RWPE1 (cell line): ENCODE data around the gene PDE4D.

Experiments used
- CTCF ChIA-PET: fragments of 350-600 bp; sonication (Branson Sonifier 250); formaldehyde crosslinking; extraction: SDS; loops from one replicate; lab custom pipeline; 2021; lab: Yijun Ruan, JAX
- POLR2A ChIA-PET: fragments of 400-600 bp; formaldehyde crosslinking; extraction: SDS; loops from one replicate; lab custom pipeline; 2020; ENCODE audit warnings: antibody characterized with exemption; ENCODE audit not compliant: low non-redundant PET; lab: Yijun Ruan, JAX
- DNase-seq: peaks from one replicate; pipeline ENCODE4 v3.0.0; 2012; ENCODE audit warnings: low spot score
- H3K27ac ChIP-seq: fragments of 450-650 bp; 2 replicates; pipeline ENCODE4 v1.5.1; 2017
- TF ChIP-seq, protein P1 (sequence below): fragments of 450-650 bp; conservative IDR thresholded peaks from 2 replicates; pipeline ENCODE4 v1.5.1; 2017; ENCODE audit warnings: low read depth, mild to moderate bottlenecking

PDE4D gene

DNA sequence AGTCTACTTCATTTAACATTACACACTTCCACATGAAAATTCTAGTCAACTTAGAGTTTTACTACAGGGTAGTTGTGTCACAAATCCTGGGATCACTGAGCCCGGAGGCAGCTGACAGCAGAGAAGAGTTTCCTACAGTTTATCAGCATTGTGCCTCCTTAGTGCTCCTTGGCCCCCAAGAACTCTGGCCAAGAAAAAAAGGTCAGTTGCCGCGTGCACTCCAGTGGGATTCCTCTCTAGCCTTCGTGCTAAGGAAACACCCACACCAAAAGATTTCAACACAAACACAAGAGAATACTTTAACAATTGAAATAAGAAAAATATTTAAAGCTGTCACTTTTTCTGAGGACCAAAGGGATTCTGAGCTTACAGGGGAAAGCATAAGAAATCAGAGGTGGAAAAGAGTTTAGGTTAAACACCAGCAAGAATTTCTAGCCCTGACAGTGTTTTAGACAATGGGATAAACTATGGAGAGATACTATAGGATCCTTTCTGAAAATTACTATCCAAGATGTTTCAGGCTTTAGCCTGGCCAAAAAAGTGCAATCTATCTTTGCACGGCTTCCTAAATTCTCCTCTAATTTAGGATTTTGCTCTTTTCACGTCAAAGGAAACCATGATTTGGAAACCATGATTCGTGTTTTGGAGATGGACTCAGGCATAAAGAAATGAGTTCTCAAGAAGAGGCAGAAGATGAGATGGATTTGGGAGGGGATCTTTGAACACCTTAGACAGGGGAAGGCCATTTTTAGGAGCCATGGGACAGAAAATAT, 703.9 kb downstream of the PDE4D start:
- TF ChIP-seq, protein P1, sequence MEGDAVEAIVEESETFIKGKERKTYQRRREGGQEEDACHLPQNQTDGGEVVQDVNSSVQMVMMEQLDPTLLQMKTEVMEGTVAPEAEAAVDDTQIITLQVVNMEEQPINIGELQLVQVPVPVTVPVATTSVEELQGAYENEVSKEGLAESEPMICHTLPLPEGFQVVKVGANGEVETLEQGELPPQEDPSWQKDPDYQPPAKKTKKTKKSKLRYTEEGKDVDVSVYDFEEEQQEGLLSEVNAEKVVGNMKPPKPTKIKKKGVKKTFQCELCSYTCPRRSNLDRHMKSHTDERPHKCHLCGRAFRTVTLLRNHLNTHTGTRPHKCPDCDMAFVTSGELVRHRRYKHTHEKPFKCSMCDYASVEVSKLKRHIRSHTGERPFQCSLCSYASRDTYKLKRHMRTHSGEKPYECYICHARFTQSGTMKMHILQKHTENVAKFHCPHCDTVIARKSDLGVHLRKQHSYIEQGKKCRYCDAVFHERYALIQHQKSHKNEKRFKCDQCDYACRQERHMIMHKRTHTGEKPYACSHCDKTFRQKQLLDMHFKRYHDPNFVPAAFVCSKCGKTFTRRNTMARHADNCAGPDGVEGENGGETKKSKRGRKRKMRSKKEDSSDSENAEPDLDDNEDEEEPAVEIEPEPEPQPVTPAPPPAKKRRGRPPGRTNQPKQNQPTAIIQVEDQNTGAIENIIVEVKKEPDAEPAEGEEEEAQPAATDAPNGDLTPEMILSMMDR: no peak
- H3K27ac ChIP-seq: no peak overlapping the region
- DNase-seq: no peak
- POLR2A ChIA-PET: no interaction called here
- CTCF ChIA-PET: interaction anchor here (0.8 to 5.6 kb wide), 4 partner anchors 11 to 191 kb away, joined by 3 to 78 read pairs (median 20); no protein-coding TSS in a partner anchor

- no peak overlapping the region for H3K27ac ChIP-seq
- ChIA-PET POLR2A (interaction anchor here (0.6 kb wide), 2 partner anchors 192 to 225 kb away, joined by 3 to 12 read pairs; no protein-coding TSS in a partner anchor), CTCF (interaction anchor here (0.5 to 5.6 kb wide), 40 partner anchors 9 to 1857 kb away, joined by 3 to 78 read pairs (median 4); no protein-coding TSS in a partner anchor)
- peak; percentile 70 for DNase-seq
- TF ChIP-seq, protein P1: peak; percentile 81
Measured at GRCh38 chr5:59188419-59189225, 704.9 kb downstream of the PDE4D start.

- no peak overlapping the region for H3K27ac ChIP-seq
- ChIA-PET POLR2A (interaction anchor here (0.6 kb wide), 2 partner anchors 192 to 226 kb away, joined by 3 to 12 read pairs; no protein-coding TSS in a partner anchor), CTCF (interaction anchor here (0.6 to 5.6 kb wide), 28 partner anchors 10 to 1857 kb away, joined by 3 to 78 read pairs (median 4); no protein-coding TSS in a partner anchor)
- no peak for DNase-seq
- TF ChIP-seq, protein P1: no peak
Measured at GRCh38 chr5:59187857-59188256, 705.7 kb downstream of the PDE4D start.

DNA sequence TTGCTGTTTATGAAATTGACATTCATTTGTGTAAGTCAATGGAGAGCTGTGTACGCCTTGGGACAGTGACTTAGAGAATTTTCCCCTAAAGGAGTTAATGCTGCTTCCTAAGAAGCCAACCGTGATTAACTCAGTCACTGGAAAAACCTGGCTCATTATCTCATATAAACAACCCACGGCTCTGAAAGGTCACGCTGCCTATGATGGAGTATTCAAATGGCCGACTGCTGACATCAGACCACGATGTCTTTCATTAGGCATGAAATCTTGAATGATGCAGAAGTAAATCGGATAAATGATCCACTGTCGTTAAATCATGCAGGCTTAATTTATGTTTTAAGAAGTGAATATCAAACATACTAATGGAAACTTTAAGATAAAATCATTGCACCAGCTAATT, 706.9 kb downstream of the PDE4D start:
- TF ChIP-seq, protein P1: no peak
- no peak overlapping the region for H3K27ac ChIP-seq
- POLR2A ChIA-PET: no interaction called here
- DNase-seq: no peak
- CTCF ChIA-PET: interaction anchor here (0.6 to 5.6 kb wide), 3 partner anchors 181 to 337 kb away, joined by 4 to 78 read pairs (median 6); no protein-coding TSS in a partner anchor

GRCh38 chr5:59185757-59186385, 707.7 kb downstream of the PDE4D start:
- H3K27ac ChIP-seq: no peak overlapping the region
- no peak for DNase-seq
- POLR2A ChIA-PET: no interaction called here
- TF ChIP-seq, protein P1: no peak
- CTCF ChIA-PET: interaction anchor here (1.1 to 5.6 kb wide), 2 partner anchors 182 to 195 kb away, joined by 6 to 78 read pairs; no protein-coding TSS in a partner anchor
